Adrenal gland (tissue), 12 donors: Measurements from ENCODE around the gene RBM8A. TPM values are rescaled to one million over a fixed set of nuclear protein-coding genes. Genes with fewer than 3 reads are reported as not detected.
A peak's percentile ranks its signal among the peaks of the same experiment; 100 is the strongest.

Experiments used
- DNase-seq, 7 donors: peaks; one replicate each; pipeline ENCODE4 v3.0.0-alpha.2; 2019 to 2020
- H3K27ac ChIP-seq, 5 donors: fragments of 200-600 bp; sonication (generic) in 4 of 5; 1 replicate in 3 of 5; 2 replicates in 2 of 5; pipeline versions ENCODE4 v1.5.1 to v1.8.0; 2016 to 2020; ENCODE audit warnings: mild to moderate bottlenecking in 1 of 5
- H3K27me3 ChIP-seq: fragments of 200-600 bp; 2 replicates; pipeline ENCODE4 v1.8.0; 2021
- H3K36me3 ChIP-seq, 2 donors: fragments of 200-600 bp; replicated peaks in 1 of 2; 1 replicate in 1 of 2; 2 replicates in 1 of 2; pipeline versions ENCODE4 v1.5.1 to v1.8.0; 2018 to 2022
- H3K4me1 ChIP-seq, 2 donors: fragments of 200-600 bp; replicated peaks in 1 of 2; 1 replicate in 1 of 2; 2 replicates in 1 of 2; pipeline versions ENCODE4 v1.5.1 to v1.8.0; 2018 to 2021
- H3K4me3 ChIP-seq, 4 donors: fragments of 200-600 bp; sonication (generic) in 3 of 4; one replicate each; pipeline ENCODE4 v1.5.1; 2016 to 2018
- H3K9me3 ChIP-seq, 3 donors: fragments of 200-600 bp; sonication (generic) in 1 of 3; replicated peaks in 1 of 3; 1 replicate in 2 of 3; 2 replicates in 1 of 3; pipeline versions ENCODE4 v1.5.1 to v1.8.0; 2016 to 2021
- CTCF ChIP-seq, 6 experiments: fragments of 450-650 bp in 4 of 6; fragments of 200-600 bp in 2 of 6; sonication (generic) in 1 of 6; IDR thresholded peaks; 1 replicate in 5 of 6; 2 replicates in 1 of 6; pipeline versions ENCODE4 v1.5.1 to v1.8.0; 2016 to 2021; ENCODE audit warnings: antibody characterized with exemption in 6 of 6, mild to moderate bottlenecking in 2 of 6, moderate library complexity in 1 of 6
- POLR2A ChIP-seq, 2 donors: fragments of 450-650 bp; IDR thresholded peaks; one replicate each; pipeline ENCODE4 v1.6.1; 2017; ENCODE audit warnings: antibody characterized with exemption in 2 of 2, mild to moderate bottlenecking in 2 of 2, moderate library complexity in 1 of 2
- WGBS, 4 donors: extraction: QIAGEN DNeasy Blood & Tissue Kit in 2 of 4; methylation state at CpG; one replicate each; pipeline versions ENCODE4 v1.1.5 to v1.1.7; 2013 to 2017; 5-methylcytosine and 5-hydroxymethylcytosine counted together
- intact Hi-C, 2 donors: fragments of 100-400 bp; cut with DNase I; formaldehyde crosslinking; loops; one replicate each; pipeline versions ENCODE4 v1.14.1 to v1.15.0; 2022 to 2023
- polyA plus RNA-seq, 3 donors: library from polyadenylated mRNA; stranded (reverse); fragments of 200-250 nt in 2 of 3; fragments of 350-450 nt in 1 of 3; fragmentation: Illumina TruSeq in 1 of 3; extraction: RNeasy Lipid Tissue Mini Kit (QIAGEN cat#74804) in 1 of 3; gene quantifications; one replicate each; pipeline ENCODE4 v1.2.3, GENCODE V29; 2013 to 2014
- total RNA-seq, 9 donors: library from RNA; depleted of rRNA in 4 of 9; stranded (reverse); fragments of >200 nt in 4 of 9; fragments of 120-200 nt in 1 of 9; fragmentation: NEBNext Ultra II Directional in 1 of 9; extraction: Animal tissue kit (Norgen Biotek cat#: 25700) in 1 of 9; gene quantifications; one replicate each; pipeline versions ENCODE4 v1.1.0 to v1.2.4, GENCODE V29; 2013 to 2023
- donor health status: healthy with polysubstance abuse.
- donor health status: Bipolar disorder and iron deficiency.
- donor health status: DM: yes; HTN: yes; CAD: no.
- donor health status: DM: no; HTN: no; CAD: no.
- donor health status: DM: no; HTN: no; CAD: no.
- donor health status: DM: yes; HTN: yes; CAD: no.

The RBM8A gene
- total and polyA plus RNA-seq, 12 donors, result 61.5 to 223 (median 111) TPM

- 0 to 1% (median 0%) methylated on average over 3 of the region's 3 CpGs for WGBS, 4 donors
- Histone ChIP-seq H3K9me3 (no peaks in the 10 kb centered on the region), H3K36me3 (no peaks in the 10 kb centered on the region), H3K4me3 (peak overlapping the region in 3 of 4 donors; percentile 36 to 95 (median 39)), H3K4me1 (peaks cover 44 to 54% of the 10 kb centered on the region in 2 donors), H3K27ac (peak overlapping the region; percentile 84 to 100 (median 92)), H3K27me3 (no peaks in the 10 kb centered on the region)
- TF ChIP-seq CTCF (IDR thresholded peaks at IDR 0.05), result peak in 1 of 6 experiments; percentile 6
- no peak for TF ChIP-seq POLR2A (IDR thresholded peaks at IDR 0.05)
- DNase-seq, result peak; percentile 59 to 85 (median 77)
- intact Hi-C loops, result no loop called here
Observed at GRCh38 chr1:145956781-145957442, 29.6 kb upstream of the RBM8A start.

GRCh38 chr1:145956361-145956760 is 29.1 kb upstream of the RBM8A start:
- no peaks in the 10 kb centered on the region for H3K36me3 ChIP-seq
- H3K4me3 ChIP-seq, result peak overlapping the region in 2 of 4 donors; percentile 39 to 95
- no peaks in the 10 kb centered on the region for H3K9me3 ChIP-seq
- peak overlapping the region; percentile 84 to 100 (median 92) for H3K27ac ChIP-seq
- TF ChIP-seq CTCF (IDR thresholded peaks at IDR 0.05) (no peak), POLR2A (IDR thresholded peaks at IDR 0.05) (no peak)
- H3K27me3 ChIP-seq, result no peaks in the 10 kb centered on the region
- intact Hi-C loops, result no loop called here
- peaks cover 38 to 51% of the 10 kb centered on the region in 2 donors for H3K4me1 ChIP-seq
- no peak for DNase-seq

- no peak for TF ChIP-seq POLR2A (IDR thresholded peaks at IDR 0.05)
- TF ChIP-seq CTCF (IDR thresholded peaks at IDR 0.05), result no peak
- DNase-seq, result no peak
- peaks cover 31 to 47% of the 10 kb centered on the region in 2 donors for H3K4me1 ChIP-seq
- 16 to 29% (median 22%) methylated on average over 2 of the region's 2 CpGs for WGBS, 4 donors
- H3K27me3 ChIP-seq, result no peaks in the 10 kb centered on the region
- intact Hi-C loops, result no loop called here
- H3K27ac ChIP-seq, result peak overlapping the region in 2 of 5 donors; percentile 43 to 99
- no peak overlapping the region for H3K4me3 ChIP-seq
- H3K36me3 ChIP-seq, result peaks cover 0 to 4% of the 10 kb centered on the region in 2 donors
- no peaks in the 10 kb centered on the region for H3K9me3 ChIP-seq
Observed at GRCh38 chr1:145955436-145955835, 28.2 kb upstream of the RBM8A start.

GRCh38 chr1:145953861-145954260 is 26.6 kb upstream of the RBM8A start:
- Histone ChIP-seq H3K4me1 (peaks cover 27 to 46% of the 10 kb centered on the region in 2 donors), H3K27me3 (no peaks in the 10 kb centered on the region), H3K4me3 (no peak overlapping the region), H3K9me3 (no peaks in the 10 kb centered on the region), H3K27ac (no peak overlapping the region), H3K36me3 (peaks cover 0 to 4% of the 10 kb centered on the region in 2 donors)
- intact Hi-C loops, result no loop called here
- no peak for DNase-seq
- 81 to 90% (median 86%) methylated on average over 6 of the region's 6 CpGs for WGBS, 4 donors
- TF ChIP-seq POLR2A (IDR thresholded peaks at IDR 0.05), result no peak
- no peak for TF ChIP-seq CTCF (IDR thresholded peaks at IDR 0.05)
